HG02885 (cell line): ENCODE data around the gene FAT2.
A peak's percentile ranks its signal among the peaks of the same experiment; 100 is the strongest.

Experiments used
- ATAC-seq: cut with Tn5 transposase; IDR thresholded peaks from one replicate; pipeline ENCODE4 v1.9.1; 2021; ENCODE audit warnings: mild to moderate bottlenecking; ENCODE audit not compliant: unreplicated experiment, poor library complexity

FAT2 gene

GRCh38 chr5:151617383-151617840 is 26.3 kb upstream of the FAT2 start:
- no peak for ATAC-seq

- no peak for ATAC-seq
Measured at GRCh38 chr5:151615431-151615830, 24.3 kb upstream of the FAT2 start.

GRCh38 chr5:151614565-151614964 is 23.4 kb upstream of the FAT2 start:
- ATAC-seq, result no peak

- ATAC-seq, result peak; percentile 77
Measured at GRCh38 chr5:151612689-151613427, 21.7 kb upstream of the FAT2 start.

GRCh38 chr5:151611127-151611775 is 20.1 kb upstream of the FAT2 start:
- no peak for ATAC-seq

GRCh38 chr5:151608522-151608921 is 17.4 kb upstream of the FAT2 start:
- no peak for ATAC-seq

GRCh38 chr5:151607304-151607703 is 16.2 kb upstream of the FAT2 start:
- ATAC-seq, result no peak

- ATAC-seq, result no peak
Measured at GRCh38 chr5:151605559-151605958, 14.4 kb upstream of the FAT2 start.

- ATAC-seq, result no peak
Measured at GRCh38 chr5:151602806-151603205, 11.7 kb upstream of the FAT2 start.

GRCh38 chr5:151601391-151601790 is 10.3 kb upstream of the FAT2 start:
- ATAC-seq, result no peak

- no peak for ATAC-seq
Measured at GRCh38 chr5:151600069-151600665, 9.0 kb upstream of the FAT2 start.

GRCh38 chr5:151598984-151599383 is 7.9 kb upstream of the FAT2 start:
- no peak for ATAC-seq

GRCh38 chr5:151598549-151598948 is 7.4 kb upstream of the FAT2 start:
- ATAC-seq, result no peak

- ATAC-seq, result no peak
Measured at GRCh38 chr5:151597749-151598148, 6.6 kb upstream of the FAT2 start.

GRCh38 chr5:151596828-151597539 is 5.9 kb upstream of the FAT2 start:
- no peak for ATAC-seq

- no peak for ATAC-seq
Measured at GRCh38 chr5:151595411-151595826, 4.3 kb upstream of the FAT2 start.

GRCh38 chr5:151592855-151593408 is 1.8 kb upstream of the FAT2 start:
- ATAC-seq, result no peak

GRCh38 chr5:151589878-151590570 is 1.1 kb downstream of the FAT2 start:
- ATAC-seq, result no peak

- ATAC-seq, result no peak
Measured at GRCh38 chr5:151587796-151588555, 3.2 kb downstream of the FAT2 start.
